ENCODE results near the gene SEMA3G. TPM values are rescaled to one million over a fixed set of nuclear protein-coding genes. Genes with fewer than 3 reads are reported as not detected.

Gene SEMA3G
- total RNA-seq, 1 experiment from 2014 or later, result 1.6 TPM

- Mint-ChIP-seq H3K27me3 (ENCODE audit: low read depth) (no peaks in the 10 kb centered on the region), H3K27ac (no peak overlapping the region), H3K36me3 (peaks cover 54% of the 10 kb centered on the region), H3K4me1 (peaks cover 8% of the 10 kb centered on the region), H3K4me3 (no peak overlapping the region), H3K9me3 (no peaks in the 10 kb centered on the region)
- ATAC-seq (no peak), DNase-seq (ENCODE audit: low spot score) (no peak)
- ChIA-PET POLR2A (no interaction called here), CTCF (interaction anchor here (0.6 to 1.5 kb wide), 3 partner anchors 9 to 20 kb away, joined by 3 to 4 read pairs (median 4); no protein-coding TSS in a partner anchor)
- TF ChIP-seq CTCF (IDR thresholded peaks at IDR 0.05) (no peak), NFE2L1 (CRISPR knock-in tag; IDR thresholded peaks at IDR 0.05) (no peak)
Measured at GRCh38 chr3:52461874-52462273, 17.0 kb upstream of the SEMA3G start.

- H3K4me1 Mint-ChIP-seq, result peaks cover 23% of the 10 kb centered on the region
Measured at GRCh38 chr3:52458770-52459545, 14.1 kb upstream of the SEMA3G start.

More at GRCh38 chr3:52458770-52459545, 14.1 kb upstream of the SEMA3G start:
- H3K4me3 Mint-ChIP-seq, result no peak overlapping the region
- H3K27me3 Mint-ChIP-seq (ENCODE audit: low read depth), result no peaks in the 10 kb centered on the region; the same call in 1 of the 2 replicates
- no peaks in the 10 kb centered on the region for H3K9me3 Mint-ChIP-seq
- peaks cover 47% of the 10 kb centered on the region for H3K36me3 Mint-ChIP-seq
- DNase-seq (ENCODE audit: low spot score) (no peak), ATAC-seq (no peak)
- ChIA-PET POLR2A (no interaction called here), CTCF (interaction anchor here (0.7 to 2.4 kb wide), 3 partner anchors 12 to 47 kb away, joined by 3 to 12 read pairs (median 4); no protein-coding TSS in a partner anchor)
- H3K27ac Mint-ChIP-seq, result no peak overlapping the region
- TF ChIP-seq MYBL2 (CRISPR knock-in tag; IDR thresholded peaks at IDR 0.05), result no peak
- TF ChIP-seq JUN (CRISPR knock-in tag; IDR thresholded peaks at IDR 0.05), result no peak
- no peak for TF ChIP-seq MLX (CRISPR knock-in tag; IDR thresholded peaks at IDR 0.05)
- TF ChIP-seq, protein P1, sequence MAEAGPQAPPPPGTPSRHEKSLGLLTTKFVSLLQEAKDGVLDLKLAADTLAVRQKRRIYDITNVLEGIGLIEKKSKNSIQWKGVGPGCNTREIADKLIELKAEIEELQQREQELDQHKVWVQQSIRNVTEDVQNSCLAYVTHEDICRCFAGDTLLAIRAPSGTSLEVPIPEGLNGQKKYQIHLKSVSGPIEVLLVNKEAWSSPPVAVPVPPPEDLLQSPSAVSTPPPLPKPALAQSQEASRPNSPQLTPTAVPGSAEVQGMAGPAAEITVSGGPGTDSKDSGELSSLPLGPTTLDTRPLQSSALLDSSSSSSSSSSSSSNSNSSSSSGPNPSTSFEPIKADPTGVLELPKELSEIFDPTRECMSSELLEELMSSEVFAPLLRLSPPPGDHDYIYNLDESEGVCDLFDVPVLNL (CRISPR knock-in tag; IDR thresholded peaks at IDR 0.05; ENCODE audit: borderline replicate concordance, low read depth), result no peak
- no peak for TF ChIP-seq NFYB (CRISPR knock-in tag; conservative IDR thresholded peaks at IDR 0.05; ENCODE audit: low read depth)
- TF ChIP-seq NFE2L1 (CRISPR knock-in tag; IDR thresholded peaks at IDR 0.05), result no peak
- no peak for TF ChIP-seq ERG (CRISPR knock-in tag; IDR thresholded peaks at IDR 0.05)
- no peak for TF ChIP-seq IRF1 (CRISPR knock-in tag; IDR thresholded peaks at IDR 0.05)
- no peak for TF ChIP-seq ZNF263 (CRISPR knock-in tag; IDR thresholded peaks at IDR 0.05; ENCODE audit: low read depth)
- TF ChIP-seq SOX15 (CRISPR knock-in tag; IDR thresholded peaks at IDR 0.05), result no peak
- TF ChIP-seq, protein P2, sequence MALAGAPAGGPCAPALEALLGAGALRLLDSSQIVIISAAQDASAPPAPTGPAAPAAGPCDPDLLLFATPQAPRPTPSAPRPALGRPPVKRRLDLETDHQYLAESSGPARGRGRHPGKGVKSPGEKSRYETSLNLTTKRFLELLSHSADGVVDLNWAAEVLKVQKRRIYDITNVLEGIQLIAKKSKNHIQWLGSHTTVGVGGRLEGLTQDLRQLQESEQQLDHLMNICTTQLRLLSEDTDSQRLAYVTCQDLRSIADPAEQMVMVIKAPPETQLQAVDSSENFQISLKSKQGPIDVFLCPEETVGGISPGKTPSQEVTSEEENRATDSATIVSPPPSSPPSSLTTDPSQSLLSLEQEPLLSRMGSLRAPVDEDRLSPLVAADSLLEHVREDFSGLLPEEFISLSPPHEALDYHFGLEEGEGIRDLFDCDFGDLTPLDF (CRISPR knock-in tag; IDR thresholded peaks at IDR 0.05), result no peak
- TF ChIP-seq KAT7 (CRISPR knock-in tag; IDR thresholded peaks at IDR 0.05; ENCODE audit: borderline replicate concordance), result no peak
- TF ChIP-seq, protein P3, sequence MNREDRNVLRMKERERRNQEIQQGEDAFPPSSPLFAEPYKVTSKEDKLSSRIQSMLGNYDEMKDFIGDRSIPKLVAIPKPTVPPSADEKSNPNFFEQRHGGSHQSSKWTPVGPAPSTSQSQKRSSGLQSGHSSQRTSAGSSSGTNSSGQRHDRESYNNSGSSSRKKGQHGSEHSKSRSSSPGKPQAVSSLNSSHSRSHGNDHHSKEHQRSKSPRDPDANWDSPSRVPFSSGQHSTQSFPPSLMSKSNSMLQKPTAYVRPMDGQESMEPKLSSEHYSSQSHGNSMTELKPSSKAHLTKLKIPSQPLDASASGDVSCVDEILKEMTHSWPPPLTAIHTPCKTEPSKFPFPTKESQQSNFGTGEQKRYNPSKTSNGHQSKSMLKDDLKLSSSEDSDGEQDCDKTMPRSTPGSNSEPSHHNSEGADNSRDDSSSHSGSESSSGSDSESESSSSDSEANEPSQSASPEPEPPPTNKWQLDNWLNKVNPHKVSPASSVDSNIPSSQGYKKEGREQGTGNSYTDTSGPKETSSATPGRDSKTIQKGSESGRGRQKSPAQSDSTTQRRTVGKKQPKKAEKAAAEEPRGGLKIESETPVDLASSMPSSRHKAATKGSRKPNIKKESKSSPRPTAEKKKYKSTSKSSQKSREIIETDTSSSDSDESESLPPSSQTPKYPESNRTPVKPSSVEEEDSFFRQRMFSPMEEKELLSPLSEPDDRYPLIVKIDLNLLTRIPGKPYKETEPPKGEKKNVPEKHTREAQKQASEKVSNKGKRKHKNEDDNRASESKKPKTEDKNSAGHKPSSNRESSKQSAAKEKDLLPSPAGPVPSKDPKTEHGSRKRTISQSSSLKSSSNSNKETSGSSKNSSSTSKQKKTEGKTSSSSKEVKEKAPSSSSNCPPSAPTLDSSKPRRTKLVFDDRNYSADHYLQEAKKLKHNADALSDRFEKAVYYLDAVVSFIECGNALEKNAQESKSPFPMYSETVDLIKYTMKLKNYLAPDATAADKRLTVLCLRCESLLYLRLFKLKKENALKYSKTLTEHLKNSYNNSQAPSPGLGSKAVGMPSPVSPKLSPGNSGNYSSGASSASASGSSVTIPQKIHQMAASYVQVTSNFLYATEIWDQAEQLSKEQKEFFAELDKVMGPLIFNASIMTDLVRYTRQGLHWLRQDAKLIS (CRISPR knock-in tag; IDR thresholded peaks at IDR 0.05; ENCODE audit: borderline replicate concordance), result no peak
- no peak for TF ChIP-seq ZNF396 (CRISPR knock-in tag; IDR thresholded peaks at IDR 0.05; ENCODE audit: borderline replicate concordance)
- no peak for TF ChIP-seq ZNF219 (CRISPR knock-in tag; IDR thresholded peaks at IDR 0.05; ENCODE audit: borderline replicate concordance)
- TF ChIP-seq ATF2 (CRISPR knock-in tag; IDR thresholded peaks at IDR 0.05; ENCODE audit: borderline replicate concordance, low read depth), result no peak
- TF ChIP-seq GABPB1 (CRISPR knock-in tag; IDR thresholded peaks at IDR 0.05), result no peak
